AG09319 (cell line): ENCODE results near the gene OR4D11.

ENCODE experiments used
- DNase-seq: peaks from one replicate; pipeline ENCODE4 v3.0.0-alpha.2; 2010; ENCODE audit warnings: low read depth; ENCODE audit errors: extremely low read depth
- TF ChIP-seq, protein P1 (sequence below): IDR thresholded peaks from 2 replicates; pipeline ENCODE4 v1.5.1; 2011; ENCODE audit warnings: low read depth, mild to moderate bottlenecking, inconsistent platforms, low read length, moderate library complexity

Gene OR4D11

DNA sequence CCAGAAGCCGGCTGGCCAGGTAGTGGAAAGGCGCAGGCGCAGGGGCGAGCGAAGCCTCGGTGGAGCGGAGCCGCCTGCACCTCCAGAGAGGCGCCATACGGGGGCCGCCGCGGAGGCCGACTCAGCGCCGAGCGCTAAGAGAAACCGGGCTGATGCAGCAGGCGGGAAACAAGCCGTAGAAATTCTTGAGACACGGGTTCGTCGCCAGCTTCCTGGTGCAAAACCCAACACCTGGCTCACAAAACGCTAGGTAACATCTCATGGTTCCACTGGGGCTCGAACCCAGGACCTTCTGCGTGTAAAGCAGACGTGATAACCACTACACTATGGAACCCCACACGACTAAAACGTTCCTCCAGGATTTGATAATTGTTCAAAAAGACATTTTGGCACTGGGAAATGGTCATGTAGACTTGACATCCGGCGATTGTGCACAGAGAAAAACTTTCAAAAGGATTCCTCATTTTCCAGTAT is 47.0 kb downstream of the OR4D11 start:
- DNase-seq = peak; percentile 94
- TF ChIP-seq, protein P1, sequence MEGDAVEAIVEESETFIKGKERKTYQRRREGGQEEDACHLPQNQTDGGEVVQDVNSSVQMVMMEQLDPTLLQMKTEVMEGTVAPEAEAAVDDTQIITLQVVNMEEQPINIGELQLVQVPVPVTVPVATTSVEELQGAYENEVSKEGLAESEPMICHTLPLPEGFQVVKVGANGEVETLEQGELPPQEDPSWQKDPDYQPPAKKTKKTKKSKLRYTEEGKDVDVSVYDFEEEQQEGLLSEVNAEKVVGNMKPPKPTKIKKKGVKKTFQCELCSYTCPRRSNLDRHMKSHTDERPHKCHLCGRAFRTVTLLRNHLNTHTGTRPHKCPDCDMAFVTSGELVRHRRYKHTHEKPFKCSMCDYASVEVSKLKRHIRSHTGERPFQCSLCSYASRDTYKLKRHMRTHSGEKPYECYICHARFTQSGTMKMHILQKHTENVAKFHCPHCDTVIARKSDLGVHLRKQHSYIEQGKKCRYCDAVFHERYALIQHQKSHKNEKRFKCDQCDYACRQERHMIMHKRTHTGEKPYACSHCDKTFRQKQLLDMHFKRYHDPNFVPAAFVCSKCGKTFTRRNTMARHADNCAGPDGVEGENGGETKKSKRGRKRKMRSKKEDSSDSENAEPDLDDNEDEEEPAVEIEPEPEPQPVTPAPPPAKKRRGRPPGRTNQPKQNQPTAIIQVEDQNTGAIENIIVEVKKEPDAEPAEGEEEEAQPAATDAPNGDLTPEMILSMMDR = peak; percentile 45

DNA sequence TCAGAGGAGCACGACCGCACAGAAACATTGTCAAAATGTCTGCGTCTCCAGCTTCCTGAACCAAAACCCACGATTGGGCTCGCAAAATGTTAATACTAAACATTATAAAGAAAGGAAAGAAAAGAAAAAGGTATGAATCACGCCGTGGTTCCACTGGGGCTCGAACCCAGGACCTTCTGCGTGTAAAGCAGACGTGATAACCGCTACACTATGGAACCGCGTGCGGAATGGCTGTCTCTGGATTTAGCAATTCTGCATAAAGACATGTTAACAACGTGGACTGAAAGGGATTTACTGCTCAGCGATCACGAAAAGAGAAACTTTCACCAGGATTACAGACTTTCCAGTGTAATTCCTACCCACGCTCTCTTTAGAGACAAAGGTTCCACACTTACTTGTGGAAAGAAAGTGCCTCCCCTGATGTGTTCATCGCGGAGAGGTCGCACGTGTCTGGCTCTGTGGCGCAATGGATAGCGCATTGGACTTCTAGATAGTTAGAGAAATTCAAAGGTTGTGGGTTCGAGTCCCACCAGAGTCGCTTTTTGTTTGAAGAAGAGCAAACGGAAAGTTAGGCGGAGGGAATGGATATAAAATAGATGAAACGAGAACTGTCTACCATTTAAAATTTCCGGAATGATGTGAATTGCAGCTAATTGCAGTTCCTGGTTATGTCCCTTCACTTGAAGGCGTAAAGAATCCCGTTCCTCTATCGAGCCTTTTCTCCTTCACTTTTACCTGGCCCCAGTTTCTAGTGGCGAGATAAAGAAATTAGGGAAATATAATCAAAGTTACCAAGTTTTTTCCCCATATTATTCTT is 47.7 kb downstream of the OR4D11 start:
- peak; percentile 82 for DNase-seq
- TF ChIP-seq, protein P1 = no peak

DNA sequence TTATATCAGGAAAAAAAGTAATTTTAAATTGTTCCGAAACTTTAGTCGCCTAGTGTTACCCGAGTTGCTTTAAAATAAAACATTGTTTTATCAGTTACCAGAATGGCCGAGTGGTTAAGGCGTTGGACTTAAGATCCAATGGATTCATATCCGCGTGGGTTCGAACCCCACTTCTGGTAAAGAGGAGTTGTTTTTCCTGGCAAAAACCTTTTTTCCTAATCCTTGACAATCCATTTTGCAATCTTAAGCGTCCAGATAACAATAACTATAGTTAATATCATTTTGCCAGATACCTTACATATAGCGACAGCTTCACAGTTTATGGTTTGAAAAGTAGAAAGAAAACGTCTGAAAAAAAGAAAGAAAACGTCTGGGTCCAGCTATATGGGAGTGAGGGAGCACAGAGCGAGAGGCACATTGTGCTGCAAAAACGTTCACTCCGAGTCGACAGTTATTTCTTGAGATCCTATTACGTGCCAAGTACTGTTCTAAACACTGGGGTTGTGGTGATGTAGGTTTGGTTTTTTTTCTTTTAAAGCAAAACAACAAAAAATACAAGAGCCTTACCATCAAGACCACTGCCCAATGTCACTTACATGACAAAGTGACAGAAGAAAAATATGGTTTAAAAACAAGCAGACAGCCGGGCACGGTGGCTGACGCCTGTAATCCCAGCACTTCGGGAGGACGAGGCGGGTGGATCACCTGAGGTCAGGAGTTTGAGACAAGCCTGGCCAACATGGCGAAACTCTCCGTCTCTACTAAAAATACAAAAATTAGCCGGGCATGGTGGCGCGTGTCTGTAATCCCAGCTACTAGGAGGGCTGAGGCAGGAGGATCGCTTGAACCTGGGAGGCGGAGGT is 48.5 kb downstream of the OR4D11 start:
- peak; percentile 78 for DNase-seq
- TF ChIP-seq, protein P1 = no peak

DNA sequence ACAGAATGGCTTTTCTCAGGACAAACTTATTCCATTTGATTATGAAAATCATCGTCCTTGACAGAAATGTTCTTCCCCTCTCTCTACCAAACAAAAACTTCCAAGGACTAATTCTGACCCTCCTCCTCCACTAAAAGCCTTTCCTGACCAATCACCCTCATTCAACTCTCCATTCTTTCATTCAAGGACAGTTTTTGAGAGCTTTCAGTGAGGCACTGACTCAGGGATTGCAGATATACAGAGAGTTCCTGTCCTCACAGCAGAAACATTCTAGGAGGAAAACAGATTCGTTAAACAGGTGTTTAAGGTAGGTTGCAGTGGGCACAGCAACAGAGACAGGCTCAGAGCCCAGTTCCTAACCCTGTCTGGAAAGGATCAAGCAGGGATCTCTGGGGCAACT is 49.5 kb downstream of the OR4D11 start:
- DNase-seq = no peak

DNA sequence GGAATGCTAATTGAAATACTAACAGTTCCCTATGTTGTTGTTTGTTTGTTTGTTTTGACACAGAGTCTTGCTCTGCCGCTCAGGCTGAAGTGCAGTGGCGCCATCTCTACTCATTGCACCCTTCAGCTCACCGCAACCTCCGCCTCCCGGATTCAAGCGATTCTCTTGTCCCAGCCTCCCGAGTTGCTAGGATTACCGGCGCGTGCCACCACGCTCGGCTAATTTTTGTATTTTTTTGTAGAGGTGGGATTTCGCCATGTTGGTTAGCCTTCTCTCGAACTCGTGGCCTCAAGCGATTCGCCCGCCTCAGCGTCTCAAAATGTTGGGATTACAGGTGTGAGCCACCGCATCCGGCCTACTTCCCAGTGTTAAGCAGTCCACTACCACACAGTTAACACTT is 49.9 kb downstream of the OR4D11 start:
- DNase-seq = no peak
- TF ChIP-seq, protein P1 = no peak

More for the DNA sequence above, 49.5 kb downstream of the OR4D11 start:
- TF ChIP-seq, protein P1 = no peak
